ENCODE measurements around the gene ARMC9. TPM values are rescaled to one million over a fixed set of nuclear protein-coding genes. Genes with fewer than 3 reads are reported as not detected.
"Not testable (repeated sequence)": the region's sequence is repeated elsewhere in the genome, so short reads cannot be mapped to it uniquely, and the experiment has no call there.

The ARMC9 gene
- total RNA-seq, 2 donors from 2014 or later, result 1.6 to 2.0 TPM

GRCh38 chr2:231189571-231190495 lies 8.6 kb upstream of the ARMC9 start:
- Mint-ChIP-seq H3K27ac (no peak overlapping the region), H3K9me3 (no peaks in the 10 kb centered on the region), H3K36me3 (ENCODE audit: low read depth) (no peaks in the 10 kb centered on the region), H3K4me3 (no peak overlapping the region), H3K4me1 (no peaks in the 10 kb centered on the region), H3K27me3 (peaks cover 19% of the 10 kb centered on the region)
- ATAC-seq (replicated peaks), result no peak

GRCh38 chr2:231190531-231191197 lies 7.8 kb upstream of the ARMC9 start:
- no peaks in the 10 kb centered on the region for H3K4me1 Mint-ChIP-seq
- H3K36me3 Mint-ChIP-seq (ENCODE audit: low read depth), result no peaks in the 10 kb centered on the region
- no peaks in the 10 kb centered on the region for H3K9me3 Mint-ChIP-seq
- no peak overlapping the region for H3K27ac Mint-ChIP-seq
- no peak for ATAC-seq (replicated peaks)
- H3K27me3 Mint-ChIP-seq, result peaks cover 21% of the 10 kb centered on the region
- no peak overlapping the region for H3K4me3 Mint-ChIP-seq

- Mint-ChIP-seq H3K4me1 (no peaks in the 10 kb centered on the region), H3K27ac (no peak overlapping the region), H3K9me3 (no peaks in the 10 kb centered on the region), H3K27me3 (peaks cover 24% of the 10 kb centered on the region), H3K4me3 (no peak overlapping the region), H3K36me3 (ENCODE audit: low read depth) (no peaks in the 10 kb centered on the region)
- no peak for ATAC-seq (replicated peaks)
Measured at GRCh38 chr2:231191896-231192872, 6.2 kb upstream of the ARMC9 start.

GRCh38 chr2:231193216-231193615 lies 5.2 kb upstream of the ARMC9 start:
- H3K36me3 Mint-ChIP-seq (ENCODE audit: low read depth), result no peaks in the 10 kb centered on the region
- H3K4me3 Mint-ChIP-seq, result no peak overlapping the region
- no peaks in the 10 kb centered on the region for H3K4me1 Mint-ChIP-seq
- ATAC-seq (replicated peaks), result no peak
- H3K27me3 Mint-ChIP-seq, result peaks cover 24% of the 10 kb centered on the region
- no peak overlapping the region for H3K27ac Mint-ChIP-seq
- H3K9me3 Mint-ChIP-seq, result no peaks in the 10 kb centered on the region

GRCh38 chr2:231196592-231196991 lies 1.8 kb upstream of the ARMC9 start:
- H3K4me1 Mint-ChIP-seq, result no peaks in the 10 kb centered on the region

GRCh38 chr2:231197196-231197595 lies 1.2 kb upstream of the ARMC9 start:
- H3K27me3 Mint-ChIP-seq, result peaks cover 13% of the 10 kb centered on the region
- not testable (repeated sequence) for ATAC-seq (replicated peaks); H3K9me3 Mint-ChIP-seq; H3K27ac Mint-ChIP-seq; H3K4me1 Mint-ChIP-seq; H3K36me3 Mint-ChIP-seq (ENCODE audit: low read depth)
- peak overlapping the region; percentile 85 for H3K4me3 Mint-ChIP-seq

More at GRCh38 chr2:231196592-231196991, 1.8 kb upstream of the ARMC9 start:
- H3K4me3 Mint-ChIP-seq, result peak overlapping the region; percentile 25
- H3K27ac Mint-ChIP-seq, result no peak overlapping the region
- no peaks in the 10 kb centered on the region for H3K9me3 Mint-ChIP-seq
- ATAC-seq (replicated peaks), result no peak
- H3K36me3 Mint-ChIP-seq (ENCODE audit: low read depth), result no peaks in the 10 kb centered on the region
- H3K27me3 Mint-ChIP-seq, result peaks cover 12% of the 10 kb centered on the region

GRCh38 chr2:231197706-231198290 lies 633 bp upstream of the ARMC9 start:
- no peaks in the 10 kb centered on the region for H3K4me1 Mint-ChIP-seq
- H3K9me3 Mint-ChIP-seq, result no peaks in the 10 kb centered on the region
- no peaks in the 10 kb centered on the region for H3K36me3 Mint-ChIP-seq (ENCODE audit: low read depth)
- H3K4me3 Mint-ChIP-seq, result peak overlapping the region; percentile 85
- ATAC-seq (replicated peaks), result no peak
- H3K27me3 Mint-ChIP-seq, result peaks cover 13% of the 10 kb centered on the region
- H3K27ac Mint-ChIP-seq, result no peak overlapping the region

GRCh38 chr2:231199219-231199618 lies 788 bp downstream of the ARMC9 start:
- Mint-ChIP-seq H3K4me3 (peak overlapping the region; percentile 85), H3K4me1 (no peaks in the 10 kb centered on the region), H3K36me3 (ENCODE audit: low read depth) (no peaks in the 10 kb centered on the region), H3K9me3 (no peaks in the 10 kb centered on the region), H3K27me3 (peaks cover 13% of the 10 kb centered on the region), H3K27ac (peak overlapping the region; percentile 85)
- ATAC-seq (replicated peaks), result no peak

- Mint-ChIP-seq H3K36me3 (ENCODE audit: low read depth) (no peaks in the 10 kb centered on the region), H3K4me1 (no peaks in the 10 kb centered on the region), H3K4me3 (no peak overlapping the region), H3K27ac (no peak overlapping the region), H3K9me3 (no peaks in the 10 kb centered on the region), H3K27me3 (peaks cover 9% of the 10 kb centered on the region)
- ATAC-seq (replicated peaks), result no peak
Measured at GRCh38 chr2:231200805-231201474, 2.5 kb downstream of the ARMC9 start.

- no peak overlapping the region for H3K27ac Mint-ChIP-seq
- H3K27me3 Mint-ChIP-seq, result peaks cover 5% of the 10 kb centered on the region
- no peaks in the 10 kb centered on the region for H3K4me1 Mint-ChIP-seq
- H3K4me3 Mint-ChIP-seq, result no peak overlapping the region
- ATAC-seq (replicated peaks), result no peak
- no peaks in the 10 kb centered on the region for H3K36me3 Mint-ChIP-seq (ENCODE audit: low read depth)
- H3K9me3 Mint-ChIP-seq, result no peaks in the 10 kb centered on the region
Measured at GRCh38 chr2:231201475-231201814, 3.0 kb downstream of the ARMC9 start.

GRCh38 chr2:231203087-231203486 lies 4.7 kb downstream of the ARMC9 start:
- no peaks in the 10 kb centered on the region for H3K4me1 Mint-ChIP-seq
- H3K36me3 Mint-ChIP-seq (ENCODE audit: low read depth), result no peaks in the 10 kb centered on the region
- no peak overlapping the region for H3K4me3 Mint-ChIP-seq
- no peak overlapping the region for H3K27ac Mint-ChIP-seq
- H3K9me3 Mint-ChIP-seq, result no peaks in the 10 kb centered on the region
- peaks cover 5% of the 10 kb centered on the region for H3K27me3 Mint-ChIP-seq
- no peak for ATAC-seq (replicated peaks)

- H3K4me3 Mint-ChIP-seq, result no peak overlapping the region
- no peaks in the 10 kb centered on the region for H3K36me3 Mint-ChIP-seq (ENCODE audit: low read depth)
- H3K9me3 Mint-ChIP-seq, result no peaks in the 10 kb centered on the region
- peaks cover 5% of the 10 kb centered on the region for H3K27me3 Mint-ChIP-seq
- H3K4me1 Mint-ChIP-seq, result no peaks in the 10 kb centered on the region
- no peak overlapping the region for H3K27ac Mint-ChIP-seq
- ATAC-seq (replicated peaks), result no peak
Measured at GRCh38 chr2:231204146-231204545, 5.7 kb downstream of the ARMC9 start.

GRCh38 chr2:231204581-231204980 lies 6.2 kb downstream of the ARMC9 start:
- Mint-ChIP-seq H3K36me3 (ENCODE audit: low read depth) (no peaks in the 10 kb centered on the region), H3K4me3 (no peak overlapping the region), H3K27me3 (peaks cover 5% of the 10 kb centered on the region), H3K9me3 (no peaks in the 10 kb centered on the region), H3K4me1 (no peaks in the 10 kb centered on the region), H3K27ac (no peak overlapping the region)
- ATAC-seq (replicated peaks), result no peak
